Amygdala (tissue), 56 donors: ENCODE measurements around the gene ATP11B.
"Not testable (repeated sequence)": the region's sequence is repeated elsewhere in the genome, so short reads cannot be mapped to it uniquely, and the experiment has no call there.

Experiments used
- DNase-seq, 56 donors: peaks; one replicate each; lab custom pipeline; 2025; lab: John Stamatoyannopoulos, UW

ATP11B gene

GRCh38 chr3:182822260-182822659 lies 29.0 kb downstream of the ATP11B start:
- not testable (repeated sequence) for DNase-seq

GRCh38 chr3:182824957-182825356 lies 31.7 kb downstream of the ATP11B start:
- no peak for DNase-seq

GRCh38 chr3:182829761-182830405 lies 36.6 kb downstream of the ATP11B start:
- no peak for DNase-seq

- no peak for DNase-seq
Measured at GRCh38 chr3:182837855-182838454, 44.7 kb downstream of the ATP11B start.

GRCh38 chr3:182843478-182843877 lies 50.2 kb downstream of the ATP11B start:
- no peak for DNase-seq

- no peak for DNase-seq
Measured at GRCh38 chr3:182848906-182849305, 55.6 kb downstream of the ATP11B start.

GRCh38 chr3:182855076-182855475 lies 61.8 kb downstream of the ATP11B start:
- no peak for DNase-seq

- DNase-seq: no peak
Measured at GRCh38 chr3:182861348-182861747, 68.0 kb downstream of the ATP11B start.

GRCh38 chr3:182862159-182862860 lies 69.0 kb downstream of the ATP11B start:
- DNase-seq: no peak

GRCh38 chr3:182869059-182869458 lies 75.8 kb downstream of the ATP11B start:
- no peak for DNase-seq

- not testable (repeated sequence) for DNase-seq
Measured at GRCh38 chr3:182870917-182871316, 77.6 kb downstream of the ATP11B start.

GRCh38 chr3:182879031-182879611 lies 85.8 kb downstream of the ATP11B start:
- no peak for DNase-seq

GRCh38 chr3:182886497-182886896 lies 93.2 kb downstream of the ATP11B start:
- DNase-seq: no peak

- no peak for DNase-seq
Measured at GRCh38 chr3:182889948-182890629, 96.8 kb downstream of the ATP11B start.

- DNase-seq: no peak
Measured at GRCh38 chr3:182891364-182891763, 98.1 kb downstream of the ATP11B start.

GRCh38 chr3:182892226-182892625 lies 98.9 kb downstream of the ATP11B start:
- DNase-seq: no peak

- no peak for DNase-seq
Measured at GRCh38 chr3:182895513-182896112, 102.3 kb downstream of the ATP11B start.

- no peak for DNase-seq
Measured at GRCh38 chr3:182896553-182896952, 103.2 kb downstream of the ATP11B start.

- DNase-seq: no peak
Measured at GRCh38 chr3:182902236-182902635, 108.9 kb downstream of the ATP11B start.

- DNase-seq: no peak
Measured at GRCh38 chr3:182904164-182904563, 110.9 kb downstream of the ATP11B start.

GRCh38 chr3:182905623-182906022 lies 112.3 kb downstream of the ATP11B start:
- no peak for DNase-seq
